Tibial artery (tissue), 4 donors: ENCODE measurements around the gene HACD2.

Experiments
- DNase-seq, 2 donors: peaks; one replicate each; pipeline ENCODE4 v3.0.0-alpha.2; 2019
- H3K27ac ChIP-seq, 2 donors: fragments of 200-600 bp; sonication (generic) in 1 of 2; 1 replicate in 1 of 2; 2 replicates in 1 of 2; pipeline ENCODE4 v1.5.1; 2018 to 2019; ENCODE audit warnings: mild to moderate bottlenecking in 1 of 2
- H3K27me3 ChIP-seq, 2 donors: fragments of 200-600 bp; sonication (generic) in 1 of 2; one replicate each; pipeline versions ENCODE4 v1.5.1 to v1.6.0; 2016 to 2019
- H3K36me3 ChIP-seq, 3 donors: fragments of 200-600 bp; sonication (generic) in 2 of 3; one replicate each; pipeline ENCODE4 v1.5.1; 2016 to 2019; ENCODE audit warnings: mild to moderate bottlenecking in 2 of 3
- H3K4me1 ChIP-seq, 4 donors: fragments of 200-600 bp; sonication (generic) in 2 of 4; 1 replicate in 3 of 4; 2 replicates in 1 of 4; pipeline ENCODE4 v1.5.1; 2016 to 2019
- H3K4me3 ChIP-seq, 2 donors: fragments of 200-600 bp; sonication (generic) in 1 of 2; 1 replicate in 1 of 2; 2 replicates in 1 of 2; pipeline ENCODE4 v1.5.1; 2018 to 2019; ENCODE audit warnings: mild to moderate bottlenecking in 2 of 2
- H3K9me3 ChIP-seq, 3 donors: fragments of 200-600 bp; sonication (generic) in 1 of 3; one replicate each; pipeline ENCODE4 v1.5.1; 2016 to 2019
- CTCF ChIP-seq, 2 experiments: fragments of 200-600 bp in 1 of 2; fragments of 450-650 bp in 1 of 2; IDR thresholded peaks; one replicate each; pipeline ENCODE4 v1.5.1; 2017 to 2019; ENCODE audit warnings: antibody characterized with exemption in 2 of 2, mild to moderate bottlenecking in 1 of 2, moderate library complexity in 1 of 2
- intact Hi-C: fragments of 100-400 bp; cut with DNase I; formaldehyde crosslinking; loops from one replicate; pipeline ENCODE4 v1.15.0; 2023; ENCODE audit warnings: low total_unique reads

Gene HACD2

GRCh38 chr3:123486460-123486859, 98.4 kb downstream of the HACD2 start:
- intact Hi-C loops = no loop called here
- no peak for TF ChIP-seq CTCF (IDR thresholded peaks at IDR 0.05)
- Histone ChIP-seq H3K27ac (no peak overlapping the region), H3K4me3 (no peak overlapping the region), H3K4me1 (peaks cover 0 to 23% (median 11%) of the 10 kb centered on the region in 4 donors), H3K36me3 (peaks cover 0 to 9% (median 0%) of the 10 kb centered on the region in 3 donors), H3K27me3 (no peaks in the 10 kb centered on the region), H3K9me3 (no peaks in the 10 kb centered on the region)
- DNase-seq = no peak

- peaks cover 0 to 3% (median 0%) of the 10 kb centered on the region in 3 donors for H3K36me3 ChIP-seq
- no peaks in the 10 kb centered on the region for H3K27me3 ChIP-seq
- H3K27ac ChIP-seq = no peak overlapping the region
- no peak for TF ChIP-seq CTCF (IDR thresholded peaks at IDR 0.05)
- no peaks in the 10 kb centered on the region for H3K9me3 ChIP-seq
- no peak overlapping the region for H3K4me3 ChIP-seq
- peaks cover 0 to 23% (median 11%) of the 10 kb centered on the region in 4 donors for H3K4me1 ChIP-seq
- no peak for DNase-seq
- intact Hi-C loops = no loop called here
Measured at GRCh38 chr3:123485551-123485950, 99.3 kb downstream of the HACD2 start.

- Histone ChIP-seq H3K36me3 (no peaks in the 10 kb centered on the region), H3K27me3 (no peaks in the 10 kb centered on the region), H3K9me3 (no peaks in the 10 kb centered on the region), H3K4me3 (no peak overlapping the region), H3K4me1 (peaks cover 0 to 6% (median 2%) of the 10 kb centered on the region in 4 donors), H3K27ac (no peak overlapping the region)
- no peak for DNase-seq
- no peak for TF ChIP-seq CTCF (IDR thresholded peaks at IDR 0.05)
- intact Hi-C loops = no loop called here
Measured at GRCh38 chr3:123483146-123483545, 101.7 kb downstream of the HACD2 start.

GRCh38 chr3:123481722-123482457, 103.0 kb downstream of the HACD2 start:
- Histone ChIP-seq H3K4me1 (no peaks in the 10 kb centered on the region), H3K27ac (no peak overlapping the region), H3K9me3 (no peaks in the 10 kb centered on the region), H3K27me3 (no peaks in the 10 kb centered on the region), H3K36me3 (no peaks in the 10 kb centered on the region), H3K4me3 (no peak overlapping the region)
- TF ChIP-seq CTCF (IDR thresholded peaks at IDR 0.05) = no peak
- DNase-seq = no peak
- intact Hi-C loops = no loop called here

GRCh38 chr3:123481071-123481470, 103.8 kb downstream of the HACD2 start:
- no peak for TF ChIP-seq CTCF (IDR thresholded peaks at IDR 0.05)
- DNase-seq = no peak
- H3K27ac ChIP-seq = no peak overlapping the region
- intact Hi-C loops = no loop called here
- no peaks in the 10 kb centered on the region for H3K9me3 ChIP-seq
- no peaks in the 10 kb centered on the region for H3K4me1 ChIP-seq
- no peak overlapping the region for H3K4me3 ChIP-seq
- H3K36me3 ChIP-seq = no peaks in the 10 kb centered on the region
- H3K27me3 ChIP-seq = no peaks in the 10 kb centered on the region
